NCI-H1105 treated with DMSO at 0.1 percent for 48 hours (cell line): ENCODE results near the gene CTTNBP2.
"Not testable (repeated sequence)": the region's sequence is repeated elsewhere in the genome, so short reads cannot be mapped to it uniquely, and the experiment has no call there.

Source experiments
- DNase-seq: peaks from one replicate; lab custom pipeline; 2025; lab: John Stamatoyannopoulos, UW

CTTNBP2 gene

DNA sequence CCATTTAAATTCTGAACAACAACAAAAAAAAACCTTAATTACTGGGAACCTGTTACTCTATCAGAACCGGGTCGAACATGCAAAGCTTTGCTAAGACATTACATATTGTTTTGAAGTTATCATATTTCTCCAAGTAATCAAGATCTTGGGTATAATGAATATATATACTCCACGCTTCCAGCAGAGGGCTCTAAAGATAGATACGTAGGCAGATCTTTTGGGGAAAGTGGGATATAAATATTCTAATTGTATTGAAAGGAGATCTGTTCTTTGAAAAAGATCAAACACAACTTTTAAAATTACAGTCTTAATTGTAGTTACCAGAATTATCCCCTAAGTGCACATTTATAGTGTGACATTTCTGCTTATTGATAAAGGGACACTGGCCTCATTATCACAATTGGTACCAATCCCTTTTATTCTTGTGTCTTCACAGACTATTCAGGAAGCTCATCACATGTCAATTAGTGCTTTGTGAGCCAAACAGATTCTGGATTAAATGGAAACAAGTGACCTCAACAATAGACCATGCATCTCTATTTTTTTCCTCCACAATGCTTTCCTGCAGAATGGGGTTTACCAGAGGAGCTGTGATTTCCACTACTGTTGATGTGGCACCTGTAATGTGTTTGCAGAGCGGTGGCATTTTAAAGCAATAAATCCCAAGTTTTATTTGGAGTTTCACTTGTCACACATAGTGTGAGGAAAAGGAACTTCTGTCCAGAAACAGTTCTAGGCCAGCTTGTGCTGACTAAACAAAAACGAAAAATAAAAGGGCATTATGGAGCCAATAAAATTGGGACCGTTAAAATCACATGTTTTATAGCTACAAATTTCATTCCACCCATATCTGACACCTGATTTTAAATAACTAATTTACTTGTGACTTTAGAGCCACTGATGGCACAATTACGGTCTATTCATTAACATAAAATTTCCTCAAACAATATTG lies 122.4 kb downstream of the CTTNBP2 start:
- peak; percentile 41 for DNase-seq

GRCh38 chr7:117741962-117742361 lies 131.3 kb downstream of the CTTNBP2 start:
- DNase-seq, result no peak

DNA sequence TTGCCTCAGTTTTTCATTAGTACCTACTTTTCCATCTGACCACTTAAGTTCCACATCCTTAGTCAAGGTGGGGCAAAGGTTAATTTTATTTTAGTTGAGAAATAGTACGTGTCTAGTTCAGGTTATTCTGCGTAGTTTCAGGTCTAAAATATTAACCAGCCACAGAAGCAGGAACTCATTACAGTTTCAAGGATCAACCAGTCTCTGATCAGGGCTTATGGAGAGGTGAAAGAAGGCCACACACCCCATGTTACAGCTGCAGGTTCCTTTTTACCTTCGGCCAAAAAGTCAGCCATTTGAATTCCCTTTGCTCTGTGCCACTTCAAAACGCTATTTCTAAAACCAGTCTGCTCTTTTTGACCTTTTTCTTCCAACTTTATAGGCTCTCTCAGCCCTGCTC lies 134.2 kb downstream of the CTTNBP2 start:
- no peak for DNase-seq

DNA sequence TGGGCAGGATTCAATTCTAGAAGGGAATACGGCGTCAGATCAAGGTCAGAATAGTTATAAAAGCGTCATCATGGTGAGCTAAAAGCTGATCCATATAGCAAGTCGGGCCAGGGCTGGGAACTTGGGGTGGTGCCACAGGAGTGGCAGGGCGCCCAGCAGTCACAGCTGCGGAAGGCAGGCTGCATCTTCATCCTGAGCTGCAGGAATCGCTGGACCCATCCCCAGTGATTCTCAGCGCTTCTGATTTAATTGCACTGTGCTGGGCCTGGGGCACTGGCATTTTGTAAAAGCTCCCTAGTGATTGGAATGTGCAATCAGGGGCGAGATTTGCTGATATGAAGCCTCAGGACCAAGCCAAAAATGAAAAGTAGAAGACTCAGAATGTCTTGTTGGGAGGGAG lies 135.3 kb downstream of the CTTNBP2 start:
- DNase-seq, result no peak

- DNase-seq, result no peak
Measured at GRCh38 chr7:117731455-117731854, 141.8 kb downstream of the CTTNBP2 start.

GRCh38 chr7:117730390-117730789 lies 142.9 kb downstream of the CTTNBP2 start:
- no peak for DNase-seq

DNA sequence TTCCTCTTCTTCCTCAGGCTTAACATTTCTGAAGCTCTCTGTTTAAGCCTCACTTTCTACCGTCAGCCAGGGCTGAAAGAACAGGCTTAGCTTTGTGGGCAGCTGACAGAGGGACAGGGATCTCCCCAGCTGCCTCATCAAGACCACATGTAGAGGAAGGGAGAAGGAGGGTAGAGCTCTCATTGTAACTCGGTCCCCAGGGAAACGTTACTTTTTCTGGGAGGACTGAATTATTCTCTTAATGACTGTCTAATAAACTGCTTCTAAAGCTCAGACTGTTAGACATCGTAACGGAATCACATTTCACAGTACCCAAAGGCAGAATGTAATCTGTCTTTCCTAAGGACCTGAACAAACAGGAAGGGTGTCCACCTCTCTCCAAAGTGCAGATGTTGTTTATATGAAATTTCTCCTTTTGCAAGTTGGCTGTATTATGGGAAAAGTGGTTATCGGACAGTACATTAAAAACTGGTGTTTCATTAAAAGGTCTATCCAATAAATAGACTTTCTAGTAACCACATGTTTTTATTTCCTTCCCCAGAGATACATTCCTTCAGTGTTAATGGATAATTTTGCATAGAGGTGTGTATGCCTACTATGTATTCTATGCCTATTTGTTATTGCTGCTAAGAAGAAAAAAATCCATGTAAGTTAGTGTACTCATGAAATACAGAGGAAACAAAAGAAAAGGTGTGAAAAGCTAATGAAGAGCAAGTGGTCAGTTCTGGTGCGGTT lies 144.2 kb downstream of the CTTNBP2 start:
- no peak for DNase-seq

DNA sequence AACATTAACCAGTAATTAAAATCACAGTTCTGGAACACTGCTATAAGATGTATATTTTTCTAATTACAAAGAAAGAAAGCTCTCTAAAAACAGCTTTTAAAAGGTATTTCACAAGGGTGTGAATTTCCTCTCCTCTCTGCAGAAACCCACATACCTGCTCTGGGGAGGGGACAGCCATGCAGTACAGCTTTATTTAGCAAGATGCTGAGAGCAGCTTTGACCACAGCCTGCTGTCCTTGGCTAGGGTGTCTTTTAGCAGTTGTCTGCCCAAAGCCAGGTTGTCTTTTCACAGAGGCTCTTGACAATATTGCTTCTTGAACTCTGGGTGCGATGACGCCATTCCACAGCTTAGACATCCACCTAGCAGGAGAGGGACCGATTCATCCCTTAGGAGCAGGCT lies 148.3 kb downstream of the CTTNBP2 start:
- DNase-seq, result no peak

DNA sequence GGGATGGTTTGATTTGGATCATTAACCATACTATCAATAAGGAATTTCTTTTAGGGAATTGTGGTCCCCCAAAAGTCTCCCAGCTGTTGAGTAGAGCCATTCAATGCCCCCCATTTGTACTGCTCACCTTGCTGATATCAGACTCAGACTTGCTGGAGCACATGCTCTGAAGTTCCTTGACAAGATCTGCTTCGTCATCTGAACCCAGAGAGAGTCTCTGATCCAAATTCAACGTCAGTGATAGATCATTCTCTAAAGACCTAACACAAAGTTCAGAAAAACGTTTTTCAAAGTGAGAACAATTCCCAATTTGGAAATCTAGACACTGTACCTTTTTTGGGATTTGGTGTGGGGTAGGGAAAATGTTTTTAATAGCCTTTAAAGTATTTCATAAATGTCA lies 153.9 kb downstream of the CTTNBP2 start:
- DNase-seq, result no peak

DNA sequence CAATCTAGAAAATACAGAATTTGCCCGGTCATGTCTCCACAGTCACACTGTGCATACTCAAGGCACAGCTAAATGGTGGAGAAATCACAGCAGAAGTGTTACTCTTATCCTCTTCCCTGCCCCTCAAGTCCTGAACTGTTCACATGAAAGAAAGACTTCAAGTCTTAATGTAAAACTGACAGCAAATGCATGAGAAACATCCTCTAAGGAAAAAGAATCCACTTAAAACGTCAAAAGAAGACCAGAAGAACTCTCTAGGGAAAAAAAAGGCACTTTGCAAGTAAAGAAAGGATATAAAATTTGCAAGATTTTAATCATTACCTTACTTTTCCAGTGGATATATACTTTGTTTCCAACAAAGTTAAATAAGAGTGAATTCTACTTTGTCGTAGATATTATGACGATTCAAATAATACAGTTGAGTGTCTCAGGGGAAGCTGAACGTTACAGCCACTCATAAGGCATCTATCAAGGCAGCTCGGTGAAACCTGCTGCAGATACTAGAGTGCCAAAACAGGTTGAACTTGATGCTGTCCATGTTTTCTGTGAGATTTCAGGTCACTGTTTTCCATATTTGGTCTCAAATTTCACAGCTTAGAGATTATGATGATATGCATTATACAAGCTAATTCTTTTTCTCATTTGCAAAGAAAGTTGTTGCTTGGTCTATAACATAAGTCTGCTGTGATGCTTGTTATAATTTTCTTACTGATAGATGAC lies 155.0 kb downstream of the CTTNBP2 start:
- DNase-seq, result no peak

DNA sequence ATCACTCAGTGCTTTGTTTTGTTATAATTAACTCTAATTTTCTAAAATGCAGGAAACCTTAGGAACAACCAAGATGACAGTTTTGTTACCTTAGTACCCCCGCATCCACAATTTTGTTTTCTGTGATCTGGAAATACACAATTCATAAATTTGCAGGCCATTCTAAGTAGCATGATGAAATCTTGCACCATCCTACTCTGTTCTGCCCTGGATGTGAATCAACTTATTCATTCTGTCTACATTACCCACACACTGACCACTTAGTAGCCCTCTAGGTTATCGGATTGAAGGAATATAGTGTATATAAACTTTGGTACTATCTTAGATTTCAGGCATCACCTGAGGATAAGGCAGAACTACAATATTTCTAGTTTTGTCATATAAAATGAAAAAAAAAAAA lies 155.9 kb downstream of the CTTNBP2 start:
- no peak for DNase-seq

- no peak for DNase-seq
Measured at GRCh38 chr7:117716707-117717299, 156.4 kb downstream of the CTTNBP2 start.

GRCh38 chr7:117715784-117716445 lies 157.3 kb downstream of the CTTNBP2 start:
- DNase-seq, result peak; percentile 71

GRCh38 chr7:117711556-117711955 lies 161.7 kb downstream of the CTTNBP2 start:
- no peak for DNase-seq

- DNase-seq, result not testable (repeated sequence)
Measured at GRCh38 chr7:117708173-117708572, 165.1 kb downstream of the CTTNBP2 start.

DNA sequence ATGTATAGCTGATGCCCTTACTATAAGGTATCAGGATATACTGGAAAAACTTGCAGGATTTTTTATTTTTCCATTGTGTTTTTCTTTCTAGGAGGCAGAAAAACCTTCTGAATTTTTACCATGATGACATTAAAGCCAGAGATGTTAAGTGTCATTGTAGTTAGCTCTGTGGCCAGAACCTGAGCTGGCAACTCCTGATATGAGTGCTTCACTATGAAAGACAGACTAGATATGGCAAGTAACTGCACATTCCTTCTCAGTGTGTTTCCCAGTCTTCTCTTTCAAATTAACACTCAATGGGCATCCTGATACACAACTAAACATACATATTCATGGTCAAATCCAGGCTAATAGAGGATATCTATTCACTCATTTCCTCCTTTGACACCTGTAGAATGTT lies 166.2 kb downstream of the CTTNBP2 start:
- no peak for DNase-seq

- DNase-seq, result no peak
Measured at GRCh38 chr7:117706210-117706609, 167.0 kb downstream of the CTTNBP2 start.

DNA sequence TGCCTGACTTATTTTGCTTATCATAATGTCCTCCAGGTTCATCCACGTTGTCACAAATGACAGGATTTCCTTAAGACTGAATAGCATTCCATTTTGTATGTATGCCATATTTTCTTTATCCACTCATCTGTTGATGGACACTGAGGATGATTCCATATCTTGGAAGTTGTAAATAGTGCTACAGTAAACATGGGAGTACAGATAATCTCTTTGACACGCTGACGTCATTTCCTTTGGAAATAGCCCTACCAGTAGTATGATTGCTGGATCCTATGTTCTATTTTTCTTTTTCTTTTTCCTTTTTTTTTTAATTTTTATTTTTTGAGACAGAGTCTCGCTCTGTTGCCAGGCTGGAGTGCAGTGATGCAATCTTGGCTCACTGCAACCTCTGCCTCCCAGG lies 167.6 kb downstream of the CTTNBP2 start:
- no peak for DNase-seq

- no peak for DNase-seq
Measured at GRCh38 chr7:117704063-117704462, 169.2 kb downstream of the CTTNBP2 start.

- DNase-seq, result no peak
Measured at GRCh38 chr7:117698018-117698417, 175.2 kb downstream of the CTTNBP2 start.

DNA sequence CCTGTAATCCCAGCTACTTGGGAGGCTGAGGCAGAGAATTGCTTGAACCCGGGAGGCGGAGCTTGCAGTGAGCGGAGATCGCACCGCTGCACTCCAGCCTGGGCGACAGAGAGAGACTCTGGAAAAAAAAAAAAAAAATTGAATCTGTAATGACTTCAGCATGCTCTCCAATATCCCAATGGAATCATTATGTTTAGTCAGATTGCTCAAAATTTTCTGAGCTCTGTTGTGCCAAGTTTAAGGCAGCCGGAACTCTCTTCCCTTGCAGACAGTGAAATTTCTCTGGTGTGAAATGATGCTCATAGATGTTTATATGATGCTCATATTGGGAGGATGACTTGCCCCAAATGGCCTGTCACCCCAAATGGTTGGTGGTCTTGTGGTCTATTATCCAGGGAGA lies 180.9 kb downstream of the CTTNBP2 start:
- no peak for DNase-seq

DNA sequence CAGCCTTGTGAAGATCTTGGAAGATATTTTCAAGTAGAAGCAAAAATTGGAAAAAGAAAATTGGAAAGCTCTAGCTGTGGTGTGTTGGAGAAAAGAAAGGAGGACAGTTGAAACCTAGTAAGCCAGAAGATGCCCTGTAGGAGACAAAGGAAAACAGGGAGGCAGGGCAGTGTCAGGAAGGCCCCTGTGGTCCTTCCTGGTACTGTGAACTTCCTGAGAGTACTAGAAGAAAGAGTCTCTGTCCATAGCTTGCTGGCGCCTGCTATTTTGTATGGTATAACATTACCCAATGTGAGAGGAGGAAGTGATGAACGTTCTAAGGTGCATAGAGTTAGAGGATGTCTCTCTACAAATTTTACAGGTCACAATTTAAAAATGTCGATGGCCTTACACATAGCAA lies 183.1 kb downstream of the CTTNBP2 start:
- DNase-seq, result no peak
